Measurements from ENCODE around the gene CLEC9A.

DNA sequence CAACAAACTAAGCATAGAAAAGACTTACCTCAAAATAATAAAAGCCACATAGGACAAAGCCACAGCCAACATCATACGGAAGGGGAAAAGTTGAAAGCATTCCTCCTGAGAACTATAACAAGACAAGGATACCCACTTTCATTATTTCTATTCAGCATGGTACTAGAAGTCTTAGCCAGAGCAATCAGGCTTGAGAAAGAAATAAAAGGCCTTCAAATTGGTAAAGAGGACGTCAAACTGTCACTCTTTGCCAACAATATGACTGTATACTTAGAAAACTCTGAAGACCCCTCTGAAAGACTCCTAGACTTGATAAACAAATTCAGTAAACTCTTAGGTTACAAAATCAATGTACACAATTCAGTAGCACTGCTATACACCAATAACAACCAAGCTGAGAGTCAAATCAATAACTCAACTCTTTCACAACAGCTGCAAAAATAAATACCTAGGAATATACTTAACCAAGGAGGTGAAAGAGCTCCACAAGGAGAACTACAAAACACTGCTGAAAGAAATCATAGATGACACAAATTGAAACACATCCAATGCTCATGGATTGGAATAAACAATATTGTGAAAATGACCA is 79.9 kb downstream of the CLEC9A start:
- TF ChIP-seq HDAC2 (IDR thresholded peaks at IDR 0.05) (no peak), ZBED1 (IDR thresholded peaks at IDR 0.05; ENCODE audit: borderline replicate concordance) (no peak), RAD21 (IDR thresholded peaks at IDR 0.05; ENCODE audit: insufficient read depth, low read depth, low read length) (no peak), MXI1 (IDR thresholded peaks at IDR 0.05; ENCODE audit: low read depth, low read length) (no peak)
- TF ChIP-seq, protein P1, sequence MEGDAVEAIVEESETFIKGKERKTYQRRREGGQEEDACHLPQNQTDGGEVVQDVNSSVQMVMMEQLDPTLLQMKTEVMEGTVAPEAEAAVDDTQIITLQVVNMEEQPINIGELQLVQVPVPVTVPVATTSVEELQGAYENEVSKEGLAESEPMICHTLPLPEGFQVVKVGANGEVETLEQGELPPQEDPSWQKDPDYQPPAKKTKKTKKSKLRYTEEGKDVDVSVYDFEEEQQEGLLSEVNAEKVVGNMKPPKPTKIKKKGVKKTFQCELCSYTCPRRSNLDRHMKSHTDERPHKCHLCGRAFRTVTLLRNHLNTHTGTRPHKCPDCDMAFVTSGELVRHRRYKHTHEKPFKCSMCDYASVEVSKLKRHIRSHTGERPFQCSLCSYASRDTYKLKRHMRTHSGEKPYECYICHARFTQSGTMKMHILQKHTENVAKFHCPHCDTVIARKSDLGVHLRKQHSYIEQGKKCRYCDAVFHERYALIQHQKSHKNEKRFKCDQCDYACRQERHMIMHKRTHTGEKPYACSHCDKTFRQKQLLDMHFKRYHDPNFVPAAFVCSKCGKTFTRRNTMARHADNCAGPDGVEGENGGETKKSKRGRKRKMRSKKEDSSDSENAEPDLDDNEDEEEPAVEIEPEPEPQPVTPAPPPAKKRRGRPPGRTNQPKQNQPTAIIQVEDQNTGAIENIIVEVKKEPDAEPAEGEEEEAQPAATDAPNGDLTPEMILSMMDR (IDR thresholded peaks at IDR 0.05 in 2 of 3, conservative IDR thresholded peaks at IDR 0.05 in 1 of 3; ENCODE audit: control insufficient read depth in 2 of 3, extremely low read depth in 1 of 3, insufficient read depth in 1 of 3, low read depth in 3 of 3, low read length in 3 of 3) = no peak

Measured in GM12878 (cell line).